HCT116 (cell line): ENCODE data around the gene PLBD2. TPM values are rescaled to one million over a fixed set of nuclear protein-coding genes. Genes with fewer than 3 reads are reported as not detected.

Experiments
- ATAC-seq: fragments of 200-7000 bp; cut with Tn5 transposase; 2 replicates; pipeline ENCODE4 v1.9.1; 2020; ENCODE audit warnings: mild to moderate bottlenecking, moderate library complexity
- BruUV-seq: library from RNA; stranded (reverse); fragments of 400-500 nt; replicated peaks from 2 replicates; lab custom pipeline; 2021; lab: Mats Ljungman, UMichigan
- CTCF ChIA-PET: fragments of 300-600 bp; sonication (Branson Sonifier 250); formaldehyde crosslinking; loops from one replicate; lab custom pipeline; 2021; ENCODE audit warnings: antibody characterized with exemption; lab: Charles Lee
- POLR2A ChIA-PET: fragments of 300-600, 350-600 bp; sonication (Branson Sonifier 250); formaldehyde crosslinking; loops from one replicate; lab custom pipeline; 2021; ENCODE audit warnings: antibody characterized with exemption; lab: Charles Lee
- RAD21 ChIA-PET, 2 experiments: fragments of 300-600 bp; sonication (Branson Sonifier 250); formaldehyde crosslinking; loops; one replicate each; lab custom pipeline; 2023; ENCODE audit warnings: low total read pairs in 2 of 2; ENCODE audit not compliant: uncharacterized antibody in 2 of 2, unreplicated experiment in 2 of 2, low non-redundant PET in 1 of 2; lab: Charles Lee
- DNase-seq: peaks from one replicate; pipeline ENCODE4 v3.0.0-alpha.2; 2010; ENCODE audit warnings: low read depth, low spot score
- H2AFZ ChIP-seq: fragments of 200-600 bp; shearing (Covaris generic), sonication (generic); 2 replicates; pipeline ENCODE4 v1.6.1; 2017; ENCODE audit warnings: low read depth, mixed run types, mixed read lengths, antibody characterized with exemption, low read length; ENCODE audit not compliant: poor library complexity, severe bottlenecking
- H3K27ac ChIP-seq: 2 replicates; pipeline ENCODE4 v1.5.1; 2012; ENCODE audit warnings: low read depth, low read length
- H3K27me3 ChIP-seq: fragments of 200-600 bp; sonication (generic); 2 replicates; pipeline ENCODE4 v1.6.1; 2016; ENCODE audit warnings: mixed run types, low read length, mixed read lengths; ENCODE audit not compliant: insufficient read depth
- H3K36me3 ChIP-seq, 2 experiments: fragments of 200-500 bp in 1 of 2; fragments of 200-600 bp in 1 of 2; sonication (Bioruptor generic) in 1 of 2; sonication (generic) in 1 of 2; 2 replicates each; pipeline versions ENCODE4 v1.5.1 to v1.6.1; 2014 to 2016; ENCODE audit warnings: low read length in 2 of 2, inconsistent platforms in 1 of 2, mixed read lengths in 1 of 2, mixed run types in 1 of 2; ENCODE audit not compliant: insufficient read depth in 2 of 2, control insufficient read depth in 1 of 2
- H3K4me1 ChIP-seq, 2 experiments: fragments of 200-600 bp in 1 of 2; sonication (generic) in 1 of 2; 2 replicates each; pipeline versions ENCODE4 v1.5.1 to v1.6.1; 2012 to 2017; ENCODE audit warnings: low read length in 2 of 2, inconsistent platforms in 1 of 2, mild to moderate bottlenecking in 1 of 2, mixed read lengths in 1 of 2, mixed run types in 1 of 2, moderate library complexity in 1 of 2; ENCODE audit not compliant: insufficient read depth in 2 of 2, control insufficient read depth in 1 of 2
- H3K4me2 ChIP-seq: fragments of 200-600 bp; sonication (generic); 2 replicates; pipeline ENCODE4 v1.6.1; 2017; ENCODE audit warnings: mixed run types, low read length, mixed read lengths
- H3K4me3 ChIP-seq, 2 experiments: fragments of 200-600 bp in 1 of 2; sonication (generic) in 1 of 2; replicated peaks in 1 of 2; 2 replicates each; pipeline ENCODE4 v1.5.1; 2011 to 2016; ENCODE audit warnings: low read length in 2 of 2, control low read depth in 1 of 2, low read depth in 1 of 2, mild to moderate bottlenecking in 1 of 2, mixed read lengths in 1 of 2, mixed run types in 1 of 2
- H3K79me2 ChIP-seq: fragments of 200-600 bp; sonication (generic); 2 replicates; pipeline ENCODE4 v1.6.1; 2017; ENCODE audit warnings: mild to moderate bottlenecking, mixed run types, low read length, moderate library complexity, mixed read lengths; ENCODE audit not compliant: insufficient read depth
- H3K9ac ChIP-seq: fragments of 200-600 bp; sonication (generic); 2 replicates; pipeline ENCODE4 v1.6.1; 2016; ENCODE audit warnings: low read length, mixed read lengths
- H3K9me2 ChIP-seq: fragments of 200-600 bp; sonication (generic), shearing (Covaris generic); 2 replicates; pipeline ENCODE4 v1.6.1; 2017; ENCODE audit warnings: mixed run types, mild to moderate bottlenecking, moderate library complexity; ENCODE audit not compliant: insufficient read depth
- H3K9me3 ChIP-seq, 2 experiments: fragments of 200-500 bp in 1 of 2; fragments of 200-600 bp in 1 of 2; sonication (Bioruptor generic) in 1 of 2; sonication (generic) in 1 of 2; 2 replicates each; pipeline ENCODE4 v1.6.1; 2014 to 2017; ENCODE audit warnings: low read length in 2 of 2, mixed read lengths in 2 of 2, inconsistent platforms in 1 of 2, low read depth in 1 of 2, mild to moderate bottlenecking in 1 of 2, mixed run types in 1 of 2, moderate library complexity in 1 of 2; ENCODE audit not compliant: control insufficient read depth in 1 of 2, insufficient read depth in 1 of 2
- H4K20me1 ChIP-seq: fragments of 200-600 bp; sonication (generic), shearing (Covaris generic); 2 replicates; pipeline ENCODE4 v1.6.1; 2017; ENCODE audit warnings: mixed run types, mild to moderate bottlenecking, moderate library complexity; ENCODE audit not compliant: insufficient read depth
- CBX3 ChIP-seq: IDR thresholded peaks from 2 replicates; pipeline ENCODE4 v1.6.1; 2012; ENCODE audit warnings: low read depth
- CEBPB ChIP-seq: IDR thresholded peaks from 2 replicates; pipeline ENCODE4 v1.6.1; 2012; ENCODE audit warnings: low read depth
- ELF1 ChIP-seq: IDR thresholded peaks from 2 replicates; pipeline ENCODE4 v1.6.1; 2012; ENCODE audit warnings: low read depth, borderline replicate concordance
- EZH2 ChIP-seq: fragments of 200-600 bp; sonication (generic); IDR thresholded peaks from 2 replicates; pipeline ENCODE4 v1.6.1; 2017; ENCODE audit warnings: antibody characterized with exemption, mixed run types
- EZH2phosphoT487 ChIP-seq: fragments of 200-600 bp; IDR thresholded peaks from 2 replicates; pipeline ENCODE4 v1.6.1; 2018; ENCODE audit warnings: antibody characterized with exemption, borderline replicate concordance
- MAX ChIP-seq: IDR thresholded peaks from 2 replicates; pipeline ENCODE4 v1.6.1; 2012
- POLR2A ChIP-seq: IDR thresholded peaks from 2 replicates; pipeline ENCODE4 v1.7.0; 2011; ENCODE audit warnings: borderline replicate concordance; ENCODE audit not compliant: insufficient read depth, insufficient read length; ENCODE audit errors: extremely low read depth
- RAD21 ChIP-seq: IDR thresholded peaks from 2 replicates; pipeline ENCODE4 v1.6.1; 2012; ENCODE audit warnings: low read depth, mild to moderate bottlenecking
- REST ChIP-seq: IDR thresholded peaks from 2 replicates; pipeline ENCODE4 v1.6.1; 2012; ENCODE audit warnings: low read depth
- SIN3A ChIP-seq: IDR thresholded peaks from 2 replicates; pipeline ENCODE4 v1.6.1; 2012; ENCODE audit warnings: low read depth
- SP1 ChIP-seq: IDR thresholded peaks from 2 replicates; pipeline ENCODE4 v1.6.1; 2012; ENCODE audit warnings: low read depth
- TCF7L2 ChIP-seq: IDR thresholded peaks from 2 replicates; pipeline ENCODE4 v1.7.0; 2011; ENCODE audit warnings: borderline replicate concordance, inconsistent platforms; ENCODE audit not compliant: insufficient read depth, insufficient read length; ENCODE audit errors: extremely low read depth
- YY1 ChIP-seq: IDR thresholded peaks from 2 replicates; pipeline ENCODE4 v1.6.1; 2011; ENCODE audit warnings: low read length, low read depth, moderate library complexity, mild to moderate bottlenecking; ENCODE audit not compliant: insufficient replicate concordance; ENCODE audit errors: extremely low read depth
- ZNF274 ChIP-seq: fragments of 200-500 bp; sonication (Bioruptor generic); IDR thresholded peaks from 2 replicates; pipeline ENCODE4 v1.6.1; 2014; ENCODE audit warnings: mild to moderate bottlenecking, low read depth, low read length, inconsistent platforms
- intact Hi-C: fragments of 100-400 bp; cut with micrococcal nuclease; formaldehyde crosslinking; loops from 2 replicates; pipeline ENCODE4 v1.10.0; 2022
- total RNA-seq: library from RNA; stranded (reverse); gene quantifications from one replicate; pipeline ENCODE4 v1.2.1, GENCODE V29; 2021; ENCODE audit not compliant: unreplicated experiment

PLBD2 gene
- total RNA-seq, 1 experiment from 2014 or later: 45.0 TPM

DNA sequence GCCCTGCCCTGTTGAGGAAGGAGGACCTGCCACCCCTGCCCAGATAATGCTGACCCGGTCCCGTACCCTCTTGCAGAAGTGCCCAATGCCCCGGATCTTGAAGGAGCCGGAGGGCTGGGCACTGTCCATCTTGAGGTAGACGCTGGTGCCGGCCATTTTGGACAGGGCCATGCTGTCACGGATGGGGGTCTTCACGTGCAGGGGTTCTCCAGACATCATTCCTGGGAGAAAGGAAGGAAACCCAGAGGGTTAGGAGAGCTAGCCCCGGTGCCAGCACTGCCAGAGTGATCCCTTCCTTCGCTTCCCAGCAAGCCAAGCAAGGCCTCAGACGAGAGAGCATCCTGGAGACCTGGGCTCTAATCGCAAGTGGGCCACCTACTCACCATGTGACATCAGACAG lies 41.1 kb downstream of the PLBD2 start:
- Histone ChIP-seq H3K79me2 (no peaks in the 10 kb centered on the region), H3K4me3 (no peak overlapping the region), H3K27me3 (no peaks in the 10 kb centered on the region), H3K4me1 (peaks cover 0 to 6% of the 10 kb centered on the region in 2 experiments; a peak in 2 of 4 replicates), H3K9ac (no peak overlapping the region), H3K9me2 (no peaks in the 10 kb centered on the region), H3K27ac (no peak overlapping the region), H4K20me1 (no peaks in the 10 kb centered on the region), H3K4me2 (no peak overlapping the region), H2AFZ (no peak overlapping the region), H3K9me3 (no peaks in the 10 kb centered on the region), H3K36me3 (no peaks in the 10 kb centered on the region)
- POLR2A ChIA-PET: no interaction called here
- intact Hi-C loops: no loop called here
- CTCF ChIA-PET: no interaction called here
- BruUV-seq: no TSS peak
- no peak for DNase-seq
- RAD21 ChIA-PET: no interaction called here
- no peak for ATAC-seq
- TF ChIP-seq TCF7L2 (no peak), ELF1 (no peak), YY1 (no peak), SIN3A (no peak), POLR2A (no peak), EZH2phosphoT487 (no peak), ZNF274 (no peak), REST (no peak), SP1 (no peak), RAD21 (no peak), CBX3 (no peak), MAX (no peak), CEBPB (no peak), EZH2 (no peak)
